Measurements from ENCODE around the gene GIMAP7.

The GIMAP7 gene

GRCh38 chr7:150468241-150468640 is 46.4 kb upstream of the GIMAP7 start:
- no CpG with 5 or more reads among the region's 3 CpGs for WGBS, 2 donors (ENCODE audit: extremely low coverage in 2 of 2, insufficient read length in 2 of 2, insufficient replicate concordance in 1 of 2)
- H2BK120ac ChIP-seq (ENCODE audit: low read depth, low read length), result no peak overlapping the region

DNA sequence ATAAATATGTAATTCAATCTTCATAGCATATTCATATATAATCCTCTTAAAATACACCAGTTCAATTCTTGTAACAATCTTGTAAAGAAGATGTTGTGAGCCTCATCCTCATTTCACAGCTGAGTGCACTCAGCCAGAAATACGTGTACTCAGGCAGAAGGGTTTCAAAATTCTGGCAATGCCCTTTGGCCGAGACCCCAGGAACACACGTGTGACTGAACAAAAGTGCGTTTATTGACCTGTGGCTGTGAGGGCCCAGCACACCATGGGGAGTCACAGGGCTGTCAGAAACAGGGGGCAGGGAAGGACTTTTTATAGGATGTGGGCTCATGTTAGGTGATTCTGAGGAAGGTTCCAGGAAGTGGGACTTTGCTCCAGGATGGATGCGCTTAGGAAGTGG is 42.8 kb upstream of the GIMAP7 start:
- Histone ChIP-seq H3K4me1 (ENCODE audit: control insufficient read depth in 2 of 2, insufficient read depth in 1 of 2, low read depth in 1 of 2, low read length in 2 of 2) (peaks cover 3 to 5% of the 10 kb centered on the region in 2 donors), H3K23ac (ENCODE audit: low read depth, low read length, poor library complexity) (no peak overlapping the region), H3K27me3 (ENCODE audit: control insufficient read depth in 3 of 3, insufficient read depth in 3 of 3, low read depth in 1 of 3, low read length in 3 of 3) (peaks cover 0 to 16% (median 0%) of the 10 kb centered on the region in 3 experiments), H2AK5ac (ENCODE audit: low read depth, low read length) (no peak overlapping the region), H2BK5ac (ENCODE audit: low read length) (no peak overlapping the region), H2BK12ac (ENCODE audit: low read length) (no peak overlapping the region), H3K27ac (replicated peaks; ENCODE audit: low read length) (no peak overlapping the region), H3K9me3 (replicated peaks in 1 of 2; ENCODE audit: control insufficient read depth in 2 of 2, insufficient read depth in 1 of 2, low read depth in 1 of 2, low read length in 2 of 2) (no peaks in the 10 kb centered on the region), H4K91ac (ENCODE audit: low read depth, low read length, poor library complexity) (no peak overlapping the region), H2AFZ (ENCODE audit: low read length) (no peak overlapping the region), H3K36me3 (replicated peaks in 1 of 2; ENCODE audit: control insufficient read depth in 2 of 2, insufficient read depth in 2 of 2, low read length in 2 of 2) (no peaks in the 10 kb centered on the region), H2BK120ac (ENCODE audit: low read depth, low read length) (no peak overlapping the region), H3K14ac (ENCODE audit: low read length) (no peak overlapping the region), H4K8ac (ENCODE audit: low read depth, low read length) (no peak overlapping the region), H3K4me3 (ENCODE audit: low read length in 2 of 2) (no peak overlapping the region), H3K4ac (ENCODE audit: low read length) (no peak overlapping the region), H3K9ac (ENCODE audit: low read depth, low read length, poor library complexity) (no peak overlapping the region), H2BK15ac (ENCODE audit: low read length) (no peak overlapping the region), H3K18ac (ENCODE audit: low read length) (no peak overlapping the region), H3K79me1 (ENCODE audit: low read depth, low read length) (no peaks in the 10 kb centered on the region), H3K4me2 (ENCODE audit: insufficient read depth, low read length, poor library complexity, severe bottlenecking) (no peak overlapping the region)
- no peak for DNase-seq (ENCODE audit: low spot score)
- no CpG with 5 or more reads among the region's 5 CpGs for WGBS, 2 donors (ENCODE audit: extremely low coverage in 2 of 2, insufficient read length in 2 of 2, insufficient replicate concordance in 1 of 2)

More at GRCh38 chr7:150468241-150468640, 46.4 kb upstream of the GIMAP7 start:
- H3K18ac ChIP-seq (ENCODE audit: low read length), result no peak overlapping the region
- no peak overlapping the region for H2AFZ ChIP-seq (ENCODE audit: low read length)
- H3K9ac ChIP-seq (ENCODE audit: low read depth, low read length, poor library complexity), result no peak overlapping the region
- no peak overlapping the region for H3K4me2 ChIP-seq (ENCODE audit: insufficient read depth, low read length, poor library complexity, severe bottlenecking)
- H2BK12ac ChIP-seq (ENCODE audit: low read length), result no peak overlapping the region
- H3K36me3 ChIP-seq (replicated peaks in 1 of 2; ENCODE audit: control insufficient read depth in 2 of 2, insufficient read depth in 2 of 2, low read length in 2 of 2), result no peaks in the 10 kb centered on the region
- no peaks in the 10 kb centered on the region for H3K79me1 ChIP-seq (ENCODE audit: low read depth, low read length)
- no peak overlapping the region for H4K8ac ChIP-seq (ENCODE audit: low read depth, low read length)
- H3K27ac ChIP-seq (replicated peaks; ENCODE audit: low read length), result no peak overlapping the region
- H2AK5ac ChIP-seq (ENCODE audit: low read depth, low read length), result no peak overlapping the region
- H3K9me3 ChIP-seq (replicated peaks in 1 of 2; ENCODE audit: control insufficient read depth in 2 of 2, insufficient read depth in 1 of 2, low read depth in 1 of 2, low read length in 2 of 2), result no peaks in the 10 kb centered on the region
- no peak overlapping the region for H3K14ac ChIP-seq (ENCODE audit: low read length)
- H3K4me3 ChIP-seq (ENCODE audit: low read length in 2 of 2), result no peak overlapping the region
- H2BK15ac ChIP-seq (ENCODE audit: low read length), result no peak overlapping the region
- H3K4ac ChIP-seq (ENCODE audit: low read length), result no peak overlapping the region
- H3K27me3 ChIP-seq (ENCODE audit: control insufficient read depth in 3 of 3, insufficient read depth in 3 of 3, low read depth in 1 of 3, low read length in 3 of 3), result peaks cover 0 to 19% (median 0%) of the 10 kb centered on the region in 3 experiments
- H2BK5ac ChIP-seq (ENCODE audit: low read length), result no peak overlapping the region
- no peak overlapping the region for H4K91ac ChIP-seq (ENCODE audit: low read depth, low read length, poor library complexity)
- peaks cover 3 to 5% of the 10 kb centered on the region in 2 donors for H3K4me1 ChIP-seq (ENCODE audit: control insufficient read depth in 2 of 2, insufficient read depth in 1 of 2, low read depth in 1 of 2, low read length in 2 of 2)
- H3K23ac ChIP-seq (ENCODE audit: low read depth, low read length, poor library complexity), result no peak overlapping the region
- no peak for DNase-seq (ENCODE audit: low spot score)

DNA sequence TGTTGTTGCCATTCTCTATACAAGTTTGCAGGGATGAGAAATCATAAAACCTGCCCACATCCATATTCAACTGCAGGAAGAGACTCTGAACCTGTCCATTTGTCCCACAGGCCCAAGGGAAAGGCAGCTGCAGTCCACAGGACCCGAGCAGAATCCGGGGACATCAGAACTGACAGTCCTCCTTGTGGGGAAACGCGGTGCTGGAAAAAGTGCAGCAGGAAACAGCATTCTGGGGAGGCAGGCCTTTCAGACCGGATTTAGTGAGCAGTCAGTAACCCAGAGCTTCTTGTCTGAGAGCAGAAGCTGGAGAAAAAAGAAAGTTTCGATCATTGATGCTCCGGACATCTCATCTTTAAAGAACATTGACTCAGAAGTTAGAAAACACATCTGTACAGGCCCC is 40.8 kb upstream of the GIMAP7 start:
- H3K79me1 ChIP-seq (ENCODE audit: low read depth, low read length), result no peaks in the 10 kb centered on the region
- H3K4me3 ChIP-seq (ENCODE audit: low read length in 2 of 2), result peak overlapping the region in 1 of 2 donors; percentile 38
- H2BK12ac ChIP-seq (ENCODE audit: low read length), result no peak overlapping the region
- WGBS, 2 donors (ENCODE audit: extremely low coverage in 2 of 2, insufficient read length in 2 of 2, insufficient replicate concordance in 1 of 2), result no CpG with 5 or more reads among the region's 7 CpGs
- no peak overlapping the region for H4K91ac ChIP-seq (ENCODE audit: low read depth, low read length, poor library complexity)
- no peak overlapping the region for H3K18ac ChIP-seq (ENCODE audit: low read length)
- no peak overlapping the region for H2BK5ac ChIP-seq (ENCODE audit: low read length)
- peaks cover 3 to 5% of the 10 kb centered on the region in 2 donors for H3K4me1 ChIP-seq (ENCODE audit: control insufficient read depth in 2 of 2, insufficient read depth in 1 of 2, low read depth in 1 of 2, low read length in 2 of 2)
- no peak overlapping the region for H3K27ac ChIP-seq (replicated peaks; ENCODE audit: low read length)
- no peak overlapping the region for H3K4me2 ChIP-seq (ENCODE audit: insufficient read depth, low read length, poor library complexity, severe bottlenecking)
- H2AFZ ChIP-seq (ENCODE audit: low read length), result no peak overlapping the region
- H2BK120ac ChIP-seq (ENCODE audit: low read depth, low read length), result no peak overlapping the region
- H3K23ac ChIP-seq (ENCODE audit: low read depth, low read length, poor library complexity), result no peak overlapping the region
- H2AK5ac ChIP-seq (ENCODE audit: low read depth, low read length), result no peak overlapping the region
- no peaks in the 10 kb centered on the region for H3K36me3 ChIP-seq (replicated peaks in 1 of 2; ENCODE audit: control insufficient read depth in 2 of 2, insufficient read depth in 2 of 2, low read length in 2 of 2)
- H3K9me3 ChIP-seq (replicated peaks in 1 of 2; ENCODE audit: control insufficient read depth in 2 of 2, insufficient read depth in 1 of 2, low read depth in 1 of 2, low read length in 2 of 2), result no peaks in the 10 kb centered on the region
- H4K8ac ChIP-seq (ENCODE audit: low read depth, low read length), result no peak overlapping the region
- DNase-seq (ENCODE audit: low spot score), result no peak
- no peak overlapping the region for H3K9ac ChIP-seq (ENCODE audit: low read depth, low read length, poor library complexity)
- H3K4ac ChIP-seq (ENCODE audit: low read length), result no peak overlapping the region
- no peak overlapping the region for H3K14ac ChIP-seq (ENCODE audit: low read length)
- no peak overlapping the region for H2BK15ac ChIP-seq (ENCODE audit: low read length)
- H3K27me3 ChIP-seq (ENCODE audit: control insufficient read depth in 3 of 3, insufficient read depth in 3 of 3, low read depth in 1 of 3, low read length in 3 of 3), result peaks cover 0 to 11% (median 0%) of the 10 kb centered on the region in 3 experiments

DNA sequence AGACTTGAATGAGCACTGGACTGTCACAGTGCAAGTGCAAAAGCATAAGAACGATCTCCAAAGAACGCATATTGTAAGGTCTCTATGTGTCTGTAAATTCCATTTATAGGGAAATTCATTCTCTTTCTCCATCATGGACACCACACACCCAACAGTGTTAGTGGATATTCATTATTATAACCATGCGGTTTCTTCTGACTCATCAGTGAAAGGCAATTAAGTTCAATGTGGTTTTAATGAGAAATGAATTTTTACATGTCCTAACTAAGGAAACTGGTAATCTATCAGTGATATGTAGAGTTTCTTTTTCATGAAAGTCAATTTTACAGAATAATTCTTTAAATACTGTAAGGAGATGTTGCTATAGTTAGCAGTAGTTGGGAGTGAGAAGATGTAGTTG is 38.4 kb upstream of the GIMAP7 start:
- Histone ChIP-seq H4K8ac (ENCODE audit: low read depth, low read length) (no peak overlapping the region), H3K4ac (ENCODE audit: low read length) (no peak overlapping the region), H2AK5ac (ENCODE audit: low read depth, low read length) (no peak overlapping the region), H3K4me3 (ENCODE audit: low read length in 2 of 2) (no peak overlapping the region), H3K79me1 (ENCODE audit: low read depth, low read length) (no peaks in the 10 kb centered on the region), H4K91ac (ENCODE audit: low read depth, low read length, poor library complexity) (no peak overlapping the region), H3K27me3 (ENCODE audit: control insufficient read depth in 3 of 3, insufficient read depth in 3 of 3, low read depth in 1 of 3, low read length in 3 of 3) (peaks cover 0 to 4% (median 0%) of the 10 kb centered on the region in 3 experiments), H2BK12ac (ENCODE audit: low read length) (no peak overlapping the region), H2BK5ac (ENCODE audit: low read length) (no peak overlapping the region), H3K23ac (ENCODE audit: low read depth, low read length, poor library complexity) (no peak overlapping the region), H3K4me2 (ENCODE audit: insufficient read depth, low read length, poor library complexity, severe bottlenecking) (no peak overlapping the region), H3K18ac (ENCODE audit: low read length) (no peak overlapping the region), H2BK120ac (ENCODE audit: low read depth, low read length) (no peak overlapping the region), H3K27ac (replicated peaks; ENCODE audit: low read length) (no peak overlapping the region), H3K4me1 (ENCODE audit: control insufficient read depth in 2 of 2, insufficient read depth in 1 of 2, low read depth in 1 of 2, low read length in 2 of 2) (peaks cover 3 to 5% of the 10 kb centered on the region in 2 donors), H3K14ac (ENCODE audit: low read length) (no peak overlapping the region), H3K9ac (ENCODE audit: low read depth, low read length, poor library complexity) (no peak overlapping the region), H3K9me3 (replicated peaks in 1 of 2; ENCODE audit: control insufficient read depth in 2 of 2, insufficient read depth in 1 of 2, low read depth in 1 of 2, low read length in 2 of 2) (no peaks in the 10 kb centered on the region), H3K36me3 (replicated peaks in 1 of 2; ENCODE audit: control insufficient read depth in 2 of 2, insufficient read depth in 2 of 2, low read length in 2 of 2) (no peaks in the 10 kb centered on the region), H2AFZ (ENCODE audit: low read length) (no peak overlapping the region), H2BK15ac (ENCODE audit: low read length) (no peak overlapping the region)
- no CpG with 5 or more reads among the region's 3 CpGs for WGBS, 2 donors (ENCODE audit: extremely low coverage in 2 of 2, insufficient read length in 2 of 2, insufficient replicate concordance in 1 of 2)
- no peak for DNase-seq (ENCODE audit: low spot score)
